Prostate gland (tissue), 2 donors: ENCODE data around the gene VWA1.

ENCODE experiments used
- CTCF ChIP-seq, 4 experiments: fragments of 200-600 bp in 2 of 4; fragments of 450-650 bp in 2 of 4; sonication (generic) in 2 of 4; IDR thresholded peaks; 1 replicate in 3 of 4; 2 replicates in 1 of 4; pipeline ENCODE4 v1.5.1; 2016 to 2019; ENCODE audit warnings: antibody characterized with exemption in 4 of 4, mild to moderate bottlenecking in 2 of 4, moderate library complexity in 2 of 4
- POLR2AphosphoS5 ChIP-seq: sonication (generic); formaldehyde crosslinking; IDR thresholded peaks from one replicate; pipeline ENCODE4 v1.6.1; 2017; ENCODE audit warnings: antibody characterized with exemption

- peak in 2 of 4 experiments; percentile 31 for TF ChIP-seq CTCF (IDR thresholded peaks at IDR 0.05)
- TF ChIP-seq POLR2AphosphoS5 = peak; percentile 60
Observed at GRCh38 chr1:1430114-1430982, 5.1 kb upstream of the VWA1 start.
